ENCODE results near the gene RNLS.
"Not testable (repeated sequence)": the region's sequence is repeated elsewhere in the genome, so short reads cannot be mapped to it uniquely, and the experiment has no call there.

The RNLS gene

DNA sequence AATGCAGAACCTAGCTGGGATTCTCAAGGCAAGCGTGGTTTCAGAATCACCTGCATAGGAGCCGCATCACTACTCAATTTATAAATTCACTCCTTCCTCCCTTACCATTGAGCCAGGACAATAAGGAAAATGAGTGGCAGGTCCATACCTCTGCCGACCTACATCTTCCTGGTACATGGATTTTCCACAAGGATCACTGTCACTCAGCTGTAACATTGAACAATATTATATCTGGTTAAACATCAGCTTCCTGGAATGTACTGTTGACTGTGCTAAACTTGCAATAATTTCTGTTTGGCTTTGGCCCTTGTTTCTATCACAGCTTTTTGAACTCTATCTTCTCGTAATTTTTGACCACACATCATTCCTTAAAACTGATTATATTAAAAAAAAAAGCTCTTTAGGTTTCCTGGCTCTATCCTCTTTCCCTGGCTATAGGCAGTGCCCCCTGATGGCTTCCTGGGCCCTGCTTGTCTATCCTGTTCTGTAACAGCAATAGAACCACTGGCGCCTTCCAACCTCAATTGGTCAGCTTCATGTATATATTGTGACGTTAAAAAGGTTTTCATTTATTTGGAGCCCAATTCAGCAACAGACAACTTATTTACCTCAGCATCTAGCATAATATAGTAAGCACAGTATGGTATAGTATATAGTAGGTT lies 59.2 kb downstream of the RNLS start:
- DNase-seq (ENCODE audit: low read depth in 2 of 2), result no peak

DNA sequence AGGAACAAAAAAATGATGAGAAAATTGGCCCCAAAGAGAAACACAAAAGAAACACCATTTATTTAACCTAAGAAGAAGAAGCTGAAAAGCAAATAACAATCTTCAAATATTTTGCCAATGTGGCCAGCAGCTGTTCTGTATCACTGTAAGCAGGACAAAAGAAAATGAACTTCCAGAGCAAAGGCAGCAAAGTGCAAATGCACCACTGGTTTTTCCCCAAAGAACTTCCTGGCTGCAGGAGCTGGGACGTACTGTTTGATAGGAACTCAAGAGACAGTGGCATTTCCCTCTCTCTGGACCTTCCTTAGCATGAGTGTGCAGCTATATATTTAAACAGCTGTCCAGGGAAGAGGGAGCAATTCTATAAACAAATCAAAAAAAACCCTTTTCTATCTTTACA lies 60.4 kb downstream of the RNLS start:
- no peak for DNase-seq (ENCODE audit: low read depth in 2 of 2)

DNA sequence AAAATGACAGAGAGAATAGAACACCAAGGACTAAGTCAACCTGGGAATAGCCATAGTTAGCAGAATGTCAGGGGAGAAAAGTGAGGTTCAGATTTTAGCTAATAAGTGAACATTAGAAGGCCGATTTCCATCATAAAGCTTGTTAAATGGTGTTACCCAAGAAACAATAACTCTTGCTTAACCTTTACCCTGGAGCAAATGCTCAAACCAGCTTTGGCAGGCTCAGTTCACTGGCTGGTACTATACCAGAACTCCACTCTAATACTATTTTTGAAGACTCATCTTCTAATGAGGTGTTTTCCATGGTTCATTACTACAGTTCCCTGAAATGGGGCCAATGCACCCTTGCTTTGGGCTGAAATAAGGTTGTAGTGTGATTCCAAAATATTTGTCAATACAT lies 61.3 kb downstream of the RNLS start:
- no peak for DNase-seq (ENCODE audit: low read depth in 2 of 2)

DNA sequence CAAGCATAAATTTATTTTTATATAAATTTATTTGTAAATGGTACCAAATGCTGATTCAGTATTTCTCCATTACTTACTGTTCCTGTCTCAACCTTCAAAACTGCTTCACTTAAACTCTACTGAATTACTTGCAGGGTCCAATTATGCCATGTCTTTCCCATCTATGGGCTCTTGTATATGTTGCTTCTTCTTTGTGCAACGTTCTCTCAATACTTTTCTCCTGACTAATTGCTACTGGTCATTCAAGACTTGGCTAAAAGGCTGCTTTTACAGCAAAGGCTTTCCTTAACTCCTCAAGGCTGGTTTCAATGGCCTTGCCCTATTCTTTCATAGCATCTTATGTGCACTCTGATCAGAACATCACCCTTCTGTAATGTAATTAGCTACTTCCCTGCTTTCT lies 67.9 kb downstream of the RNLS start:
- no peak for DNase-seq (ENCODE audit: low read depth in 2 of 2)

DNA sequence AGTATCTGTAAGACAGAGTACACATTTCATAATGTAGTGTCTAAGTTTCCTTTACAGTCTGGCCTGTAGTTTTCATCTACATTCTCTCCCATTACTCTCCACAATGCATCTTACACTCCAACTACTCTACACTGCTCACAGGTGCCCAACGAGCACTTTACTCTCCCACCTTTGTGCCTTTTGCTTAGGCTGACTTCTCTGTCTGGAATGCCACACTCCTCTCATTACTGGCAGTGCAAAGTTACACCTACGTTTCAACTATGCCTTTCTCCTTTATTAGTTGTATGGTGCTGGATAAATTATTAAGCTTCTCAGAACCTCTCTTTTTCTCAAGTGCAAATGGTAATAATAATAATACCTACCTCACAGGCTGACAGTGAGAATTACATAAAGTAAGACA lies 70.5 kb downstream of the RNLS start:
- no peak for DNase-seq (ENCODE audit: low read depth in 2 of 2)

DNA sequence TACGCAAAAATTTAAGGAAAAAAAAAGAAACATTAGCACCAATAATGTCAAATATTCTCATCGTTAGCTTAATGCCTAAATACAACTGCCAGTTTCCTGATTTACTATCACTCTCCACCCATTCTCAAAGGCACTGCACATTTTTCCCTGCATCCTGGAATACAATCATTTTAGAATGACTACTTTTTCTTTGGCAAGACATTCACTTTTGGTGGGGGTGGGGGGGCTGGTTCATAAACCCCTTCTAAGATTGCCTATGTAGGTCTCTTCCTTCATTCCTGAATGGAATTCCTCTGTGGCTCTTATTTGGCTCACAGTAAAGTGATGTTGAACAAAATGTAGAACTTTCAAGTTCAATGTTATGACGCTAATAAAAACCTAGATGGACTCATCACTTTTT lies 74.3 kb downstream of the RNLS start:
- no peak for DNase-seq (ENCODE audit: low read depth in 2 of 2)

DNA sequence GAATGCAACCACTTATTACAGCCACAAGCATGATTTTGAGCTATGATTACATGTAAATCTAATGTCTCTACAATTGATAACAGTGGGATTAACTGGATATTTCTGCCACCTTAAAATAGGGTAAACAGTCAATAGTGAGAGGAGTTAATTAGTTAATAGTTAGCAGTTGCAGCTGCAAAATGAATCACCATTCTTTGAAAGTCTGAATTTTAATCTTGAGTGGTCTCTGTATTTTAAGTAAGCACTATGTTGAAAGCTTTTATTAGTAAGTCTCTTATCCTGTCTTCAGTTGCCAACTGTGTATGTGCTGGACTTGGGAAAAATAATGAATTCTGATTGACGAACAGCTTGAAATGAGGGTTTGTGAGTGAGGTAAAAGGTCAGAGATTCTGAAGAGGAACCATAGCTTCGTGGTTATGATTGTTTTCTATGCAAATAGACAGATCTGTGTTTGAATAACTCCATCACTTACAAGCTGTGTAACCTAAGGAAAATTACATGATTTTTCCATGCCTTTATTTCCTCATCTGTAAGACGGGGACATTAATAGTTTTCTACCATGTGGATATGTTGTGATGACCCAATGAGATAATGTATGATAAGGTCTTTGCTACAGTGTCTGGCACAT lies 75.2 kb downstream of the RNLS start:
- DNase-seq (ENCODE audit: low read depth in 2 of 2), result no peak

DNA sequence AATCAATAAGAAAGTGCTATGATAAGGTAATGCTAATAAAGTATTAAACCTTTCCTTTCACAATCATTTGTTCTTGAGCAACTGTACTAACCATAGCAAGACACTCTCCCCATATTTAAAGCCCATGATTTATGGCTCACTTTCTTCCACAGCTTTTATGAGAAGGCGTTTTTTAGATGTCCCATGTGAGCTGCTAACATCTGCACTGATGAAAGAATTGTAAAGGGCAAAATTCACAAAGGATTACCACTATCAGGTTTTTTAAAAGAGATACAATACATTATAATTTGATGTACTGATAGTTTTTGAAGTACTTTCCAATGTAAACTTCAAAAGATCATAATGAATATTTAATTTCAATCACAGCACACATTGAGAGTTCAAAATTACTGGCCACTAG lies 75.7 kb downstream of the RNLS start:
- DNase-seq (ENCODE audit: low read depth in 2 of 2), result no peak

DNA sequence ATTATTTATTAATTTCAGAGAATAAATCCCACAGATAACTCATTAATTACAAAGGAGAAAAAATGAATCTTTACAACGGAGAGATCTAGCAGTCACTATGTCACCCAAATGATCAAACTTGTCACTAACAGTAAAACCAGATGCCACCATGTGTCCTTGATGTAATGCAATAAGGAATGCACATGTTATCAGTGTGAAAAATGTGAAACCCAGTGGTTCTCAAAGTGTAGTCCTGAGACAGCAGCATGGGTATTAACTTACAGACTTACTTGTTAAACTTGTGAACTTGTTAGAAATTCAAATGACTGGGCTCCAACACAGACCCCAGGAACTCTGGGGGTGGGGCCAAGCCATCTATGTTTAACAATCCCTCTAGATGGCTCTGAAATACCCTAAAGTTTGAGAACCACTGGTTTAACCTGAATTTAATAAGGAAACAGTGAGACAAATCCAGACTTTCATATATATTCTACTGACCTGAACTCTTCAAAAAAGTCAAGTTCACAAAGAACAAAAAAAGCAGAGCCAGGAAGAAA lies 77.4 kb downstream of the RNLS start:
- no peak for DNase-seq (ENCODE audit: low read depth in 2 of 2)

DNA sequence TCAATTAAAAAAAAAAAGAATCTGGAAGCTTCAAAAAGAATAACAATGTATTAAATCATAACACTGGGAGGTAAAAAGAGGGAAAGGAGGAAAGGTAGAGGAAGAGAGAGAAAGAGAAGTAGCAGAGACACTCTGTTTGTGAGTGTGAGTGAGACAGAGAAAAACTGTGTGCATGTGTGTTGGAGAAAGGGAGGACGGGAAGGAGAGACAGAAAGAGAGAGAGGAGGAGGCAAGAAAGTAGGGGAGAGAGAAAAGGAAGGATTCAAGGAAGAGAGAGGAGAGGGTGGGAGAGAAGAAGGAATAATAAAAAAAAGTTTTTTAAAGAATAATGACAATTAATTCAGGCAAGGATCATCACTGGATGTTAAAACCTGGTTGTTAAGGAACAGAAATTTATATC lies 77.9 kb downstream of the RNLS start:
- no peak for DNase-seq (ENCODE audit: low read depth in 2 of 2)

DNA sequence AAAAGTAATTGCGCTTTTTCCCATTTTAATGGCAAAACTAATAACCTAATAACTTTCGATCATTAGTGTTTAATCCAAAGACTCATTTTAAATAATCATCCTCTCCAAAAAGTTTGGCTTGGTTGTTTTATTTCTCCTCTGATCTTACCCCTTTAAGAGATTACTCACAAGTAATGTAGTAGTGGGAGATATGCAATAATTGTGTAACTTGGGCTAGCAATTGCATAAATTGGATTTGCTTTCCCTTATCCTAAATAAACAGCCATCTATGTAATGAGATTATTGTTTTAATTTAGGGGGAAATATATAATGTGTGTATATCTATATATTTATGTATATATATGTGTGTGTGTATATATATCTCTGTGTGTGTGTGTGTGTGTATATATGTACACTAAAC lies 82.5 kb downstream of the RNLS start:
- no peak for DNase-seq (ENCODE audit: low read depth in 2 of 2)

DNA sequence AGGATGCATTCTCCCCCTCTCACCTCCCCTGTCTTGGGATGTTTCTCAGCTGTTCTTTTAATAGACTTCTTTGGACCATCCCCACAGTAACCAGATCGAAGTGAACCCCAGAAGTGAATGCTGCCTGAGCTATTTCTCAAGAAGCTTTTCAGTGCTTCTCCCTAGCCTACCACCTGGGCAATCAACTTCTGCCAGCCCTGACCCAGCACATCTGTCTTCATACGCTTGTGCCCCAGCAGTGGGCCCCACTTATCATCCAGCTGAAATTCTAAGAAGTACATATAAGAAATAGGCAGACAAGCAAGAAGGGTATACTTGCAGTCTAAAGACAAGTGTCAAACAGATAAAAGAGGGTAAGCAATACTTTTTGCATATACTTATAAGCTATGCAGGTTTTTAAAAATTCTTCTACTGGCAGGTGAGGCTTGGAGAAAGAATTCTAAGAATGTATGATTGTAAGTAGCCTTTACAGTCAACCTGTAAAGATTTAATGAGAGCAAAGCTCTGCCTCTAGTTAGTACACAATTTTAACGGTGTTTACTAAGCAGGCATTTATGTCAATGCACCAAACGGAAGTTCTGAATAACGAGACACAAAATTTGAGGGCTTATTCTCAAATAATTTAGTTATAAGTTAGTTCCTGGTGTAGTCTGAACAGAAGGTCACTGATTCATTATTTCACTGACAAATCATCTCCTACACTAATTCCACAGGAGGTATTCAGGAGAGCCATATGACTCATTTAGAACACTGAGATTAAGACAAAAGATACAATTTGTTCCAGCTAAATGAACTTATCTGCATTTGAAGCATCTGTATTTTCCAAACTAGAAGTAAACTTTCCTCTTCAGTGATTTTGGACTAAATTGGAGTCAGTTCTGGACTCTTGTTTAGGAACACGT lies 83.3 kb downstream of the RNLS start:
- DNase-seq (ENCODE audit: low read depth in 2 of 2), result no peak

DNA sequence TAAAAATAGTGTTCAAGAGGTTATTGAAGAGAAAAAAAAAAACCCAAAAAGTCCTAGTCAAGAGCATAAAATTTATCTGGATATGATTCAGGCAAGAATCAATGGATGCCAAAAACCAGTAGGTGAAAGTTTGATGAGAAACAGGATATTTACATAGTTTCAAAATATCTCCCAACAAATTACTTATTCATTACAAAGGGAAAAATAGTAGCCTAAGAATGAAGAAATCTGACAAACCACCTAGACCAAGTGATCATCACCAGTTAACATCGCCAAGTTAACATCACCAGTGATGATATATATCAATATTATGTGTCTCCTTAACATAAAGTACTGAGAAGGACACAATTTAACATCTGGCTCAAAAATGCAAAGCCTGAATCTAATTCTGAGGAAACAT lies 85.2 kb downstream of the RNLS start:
- no peak for DNase-seq (ENCODE audit: low read depth in 2 of 2)

DNA sequence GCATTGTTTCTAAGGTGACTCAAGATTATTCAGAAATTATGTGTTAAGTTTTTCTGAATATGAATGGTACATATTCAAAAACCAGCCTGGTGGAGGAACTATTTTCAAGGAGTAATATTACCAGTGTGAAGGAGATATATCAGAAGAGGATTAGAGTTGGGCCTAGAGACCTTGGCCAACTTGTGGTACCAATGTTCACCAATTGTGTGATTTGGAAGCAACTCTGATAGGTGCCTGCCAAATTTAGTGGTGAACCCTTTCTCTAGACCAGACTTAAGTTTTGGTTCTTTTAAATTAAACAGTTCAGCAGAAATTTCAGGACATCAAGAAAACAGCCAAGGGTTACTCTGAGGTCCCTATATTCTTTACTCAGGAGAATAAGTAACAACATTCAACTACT lies 88.6 kb downstream of the RNLS start:
- DNase-seq (ENCODE audit: low read depth in 2 of 2), result no peak

DNA sequence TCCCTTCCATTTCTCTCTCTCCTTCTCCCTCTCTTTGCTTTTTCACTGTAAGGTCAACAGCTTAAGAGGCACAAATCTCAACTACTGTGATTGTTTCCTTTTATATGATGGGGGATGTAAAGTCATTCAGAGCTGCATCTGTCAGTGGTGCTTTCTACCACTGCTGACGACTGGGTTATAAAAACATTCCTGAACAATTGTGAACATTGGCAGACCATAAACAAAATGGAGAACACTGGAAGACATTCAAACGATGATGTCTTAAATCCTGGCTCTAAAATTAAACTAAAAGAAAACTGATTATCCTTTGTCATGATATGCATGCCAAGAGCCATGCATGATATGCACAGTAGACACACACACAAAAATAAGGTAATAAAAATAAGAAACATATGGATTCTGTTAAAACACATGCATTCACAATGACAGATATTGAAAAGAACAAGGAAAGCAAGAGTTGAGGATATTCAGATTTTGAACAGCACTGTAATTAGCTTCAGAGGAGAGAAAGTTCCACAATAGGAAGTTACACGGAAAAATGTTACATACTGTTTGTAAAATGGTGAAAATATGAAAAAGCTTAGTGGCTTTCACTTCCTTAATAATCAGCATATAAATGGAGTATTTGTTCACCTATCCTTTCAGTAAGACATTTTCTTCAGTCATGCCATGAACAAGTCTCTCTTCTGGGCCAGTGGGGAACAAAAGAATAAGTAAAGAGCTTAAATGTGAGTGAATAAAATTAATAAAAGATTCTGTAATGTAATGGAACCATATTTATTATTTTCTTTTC lies 89.2 kb downstream of the RNLS start:
- no peak for DNase-seq (ENCODE audit: low read depth in 2 of 2)

DNA sequence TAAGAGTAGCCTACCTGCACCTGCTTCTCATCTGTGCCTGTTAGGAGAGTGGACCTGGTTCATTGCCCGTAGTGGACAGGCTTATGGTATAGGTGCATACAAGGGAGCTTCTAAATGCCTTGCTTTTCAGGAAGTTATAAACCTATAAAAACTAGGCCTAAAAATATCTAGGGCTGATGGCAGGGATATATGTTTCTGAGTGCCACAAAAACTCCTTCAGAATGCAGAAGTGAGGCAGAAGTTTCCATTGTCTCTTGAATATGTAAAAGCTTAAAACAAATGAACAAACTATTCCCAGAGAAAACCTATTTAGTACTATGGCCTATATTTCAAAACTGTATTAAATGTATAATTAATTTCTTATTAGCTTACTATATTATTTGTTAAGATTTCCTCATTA lies 91.8 kb downstream of the RNLS start:
- DNase-seq (ENCODE audit: low read depth in 2 of 2), result no peak

DNA sequence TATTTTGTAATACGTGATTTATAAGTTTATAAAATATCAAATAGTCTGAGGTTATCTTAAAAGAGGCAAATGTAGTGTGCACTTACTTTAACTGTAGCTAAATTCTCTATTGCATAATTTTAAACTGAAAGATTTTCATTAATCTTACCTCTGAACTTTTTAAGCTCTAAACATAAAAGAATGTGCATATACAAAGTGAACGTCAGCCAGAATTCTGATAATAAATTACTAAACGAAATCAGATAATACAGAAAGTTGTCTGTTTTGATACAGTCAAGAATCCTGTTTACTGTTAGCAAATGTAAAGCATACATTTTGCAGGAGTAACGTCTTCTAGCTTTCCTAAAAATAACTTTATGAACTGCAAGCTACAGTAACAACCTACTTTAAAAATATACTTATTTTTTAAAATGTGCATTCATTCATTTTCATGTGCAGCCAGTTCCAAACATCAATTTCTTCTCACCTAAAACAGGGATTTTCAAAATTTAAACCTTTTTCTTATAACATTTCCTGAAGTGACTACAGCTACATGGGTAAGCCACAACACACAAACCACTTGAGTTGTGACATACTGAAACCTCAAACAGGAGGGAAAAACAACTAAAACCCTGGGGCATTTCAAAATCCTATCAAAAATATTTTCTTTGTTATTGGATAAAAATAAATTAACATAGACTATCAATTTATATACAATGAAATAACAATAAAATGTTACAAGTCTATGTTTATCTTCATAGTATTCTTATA lies 92.7 kb downstream of the RNLS start:
- DNase-seq (ENCODE audit: low read depth in 2 of 2), result no peak

DNA sequence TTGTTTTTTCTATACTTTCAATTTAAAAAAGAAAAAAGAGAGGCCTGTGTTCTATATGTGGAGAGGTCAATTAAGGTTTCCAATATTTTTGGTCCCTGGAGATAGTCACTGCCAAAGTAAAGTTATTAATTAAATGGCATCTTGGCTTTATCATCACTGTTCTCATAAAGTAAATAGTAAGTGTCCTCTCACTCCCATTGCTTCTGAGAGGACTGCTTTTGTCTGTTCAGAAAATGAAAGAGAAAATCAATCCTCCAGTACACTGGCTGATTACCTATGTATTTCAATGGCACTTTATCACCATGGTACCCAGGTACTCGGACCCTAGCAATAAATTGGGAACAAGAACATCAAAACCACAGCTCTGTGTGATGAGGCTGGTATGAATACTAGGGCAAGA lies 94.0 kb downstream of the RNLS start:
- no peak for DNase-seq (ENCODE audit: low read depth in 2 of 2)

DNA sequence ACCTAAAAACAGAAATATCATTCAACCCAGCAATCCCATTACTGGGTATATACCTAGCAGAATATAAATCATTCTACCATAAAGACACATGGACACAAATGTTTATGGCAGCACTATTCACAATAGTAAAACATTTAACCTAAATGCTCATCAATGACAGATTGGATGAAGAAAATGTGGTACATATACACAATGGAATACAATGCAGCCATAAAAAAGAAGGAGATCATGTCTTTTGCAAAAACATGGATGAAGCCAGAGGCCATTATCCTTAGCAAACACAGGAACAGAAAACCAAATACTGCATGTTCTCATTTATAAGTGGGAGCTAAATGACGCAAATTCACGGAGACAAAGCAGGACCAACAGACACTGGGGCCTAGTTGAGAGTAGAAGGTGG lies 96.3 kb downstream of the RNLS start:
- not testable (repeated sequence) for DNase-seq (ENCODE audit: low read depth in 2 of 2)

DNA sequence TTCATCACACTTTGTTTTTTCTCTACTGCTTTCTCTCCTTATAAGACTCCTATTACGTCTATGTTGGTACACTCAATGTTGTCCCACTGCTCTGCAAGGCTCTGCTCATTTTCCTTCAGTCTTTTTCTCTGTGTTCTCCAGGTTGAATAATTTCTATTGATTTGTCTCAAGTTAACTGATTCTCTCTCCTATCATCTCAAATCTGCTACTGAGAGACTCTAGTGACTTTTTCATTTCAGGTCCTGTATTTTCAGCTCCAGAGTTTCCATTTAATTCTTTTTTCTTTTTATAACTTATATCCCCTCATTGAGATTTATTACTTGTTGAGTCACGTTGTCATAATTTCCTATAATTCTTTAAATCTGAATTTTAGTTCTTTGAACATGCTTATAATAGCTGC lies 100.9 kb downstream of the RNLS start:
- DNase-seq (ENCODE audit: low read depth in 2 of 2), result no peak

DNA sequence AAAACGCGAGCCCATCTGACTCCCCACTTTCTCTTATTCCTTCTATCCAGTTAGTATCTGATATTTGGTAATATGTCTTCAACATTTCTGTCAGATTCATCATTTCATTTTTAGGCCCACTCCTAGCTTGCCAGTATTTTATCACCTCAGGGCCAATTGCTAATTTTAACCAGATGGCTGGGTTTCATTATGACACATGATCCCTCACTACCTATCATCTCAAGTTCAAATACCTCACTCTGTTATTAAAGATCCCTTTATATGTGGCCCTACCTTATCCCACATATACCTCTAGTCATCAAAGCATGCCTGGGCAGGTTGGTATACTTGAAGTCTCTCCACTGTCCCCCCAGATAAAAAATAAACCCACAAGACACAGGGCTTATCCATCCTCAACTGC lies 104.9 kb downstream of the RNLS start:
- no peak for DNase-seq (ENCODE audit: low read depth in 2 of 2)

Data from stimulated activated CD4-positive, alpha-beta T cell treated with anti-CD3 and anti-CD28 coated beads, Interleukin-1b, Interleukin-23, amount 100 ng/mL, for 1 hour (primary cell).